GM12892 (cell line): ENCODE measurements around the gene RASSF8.

ENCODE experiments used
- POLR2A ChIP-seq: IDR thresholded peaks from 2 replicates; pipeline ENCODE4 v1.6.1; 2011; ENCODE audit warnings: low read depth, low read length, control low read depth
- POLR2AphosphoS5 ChIP-seq: IDR thresholded peaks from 2 replicates; pipeline ENCODE4 v1.6.1; 2011; ENCODE audit warnings: low read depth, low read length, control low read depth
- TAF1 ChIP-seq: IDR thresholded peaks from 2 replicates; pipeline ENCODE4 v1.6.1; 2011; ENCODE audit warnings: low read depth, mild to moderate bottlenecking, control low read depth, low read length, borderline replicate concordance

GRCh38 chr12:26000898-26001297, 42.4 kb downstream of the RASSF8 start:
- TF ChIP-seq POLR2AphosphoS5: no peak
- no peak for TF ChIP-seq POLR2A
- no peak for TF ChIP-seq TAF1
